Activated CD4-positive, alpha-beta T cell treated with anti-CD3 and anti-CD28 coated beads, Interleukin-2, amount 50 U/mL, for 48 hours (primary cell): ENCODE measurements around the gene ARF3.

Experiments used
- DNase-seq, 2 experiments: peaks; one replicate each; pipeline ENCODE4 v3.0.0-alpha.2; 2020

The ARF3 gene

DNA sequence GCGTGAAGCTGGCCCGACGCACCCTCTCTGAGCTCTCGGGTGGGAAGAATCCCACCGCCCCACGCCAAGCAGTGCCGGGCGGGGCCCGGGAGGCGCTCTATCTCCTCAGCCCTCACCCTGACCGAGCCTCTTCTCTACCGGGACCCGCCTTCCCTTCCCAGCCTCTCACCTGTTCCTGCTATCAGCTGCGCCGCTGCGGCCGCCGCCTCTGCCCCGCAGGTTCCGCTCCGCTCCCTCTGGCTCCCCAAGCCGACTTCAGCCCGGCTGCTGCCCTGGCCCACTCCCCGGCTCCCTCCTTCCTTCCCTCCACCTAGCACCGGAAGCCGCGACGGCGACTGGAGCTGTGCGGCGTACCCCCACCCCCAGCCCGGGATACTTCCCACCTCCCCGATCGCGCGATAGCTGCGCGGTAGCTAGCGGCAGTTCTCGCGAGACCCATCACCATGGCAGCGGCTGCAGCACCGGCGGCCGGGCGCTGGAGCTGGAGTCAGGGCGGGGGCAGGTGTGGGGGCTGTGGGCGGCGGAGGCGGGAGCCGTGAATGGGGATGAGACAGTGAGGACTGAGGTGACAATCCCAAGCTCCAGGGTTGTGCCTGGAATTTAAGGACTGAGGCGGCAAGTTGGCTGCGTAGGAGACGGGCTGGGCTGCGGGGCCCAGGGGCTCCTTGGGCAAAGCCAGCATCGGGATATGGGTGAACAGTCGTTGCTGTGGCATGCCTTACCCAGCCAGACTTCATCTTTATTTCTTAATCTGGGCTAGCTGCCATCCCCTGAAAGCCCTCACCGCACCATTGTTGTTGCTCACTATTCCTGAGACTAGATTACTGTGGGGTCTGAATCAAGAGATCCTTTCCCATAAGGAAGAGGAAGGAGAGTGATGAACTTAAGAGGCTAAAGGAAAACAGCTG lies at the start of gene ARF3:
Gene ARF3 (minus strand): TSS at position 347 of the 908 bp plus-strand sequence. CDS start 16,392 bp downstream, outside the sequence.
- DNase-seq, result peak; percentile 92 to 93

DNA sequence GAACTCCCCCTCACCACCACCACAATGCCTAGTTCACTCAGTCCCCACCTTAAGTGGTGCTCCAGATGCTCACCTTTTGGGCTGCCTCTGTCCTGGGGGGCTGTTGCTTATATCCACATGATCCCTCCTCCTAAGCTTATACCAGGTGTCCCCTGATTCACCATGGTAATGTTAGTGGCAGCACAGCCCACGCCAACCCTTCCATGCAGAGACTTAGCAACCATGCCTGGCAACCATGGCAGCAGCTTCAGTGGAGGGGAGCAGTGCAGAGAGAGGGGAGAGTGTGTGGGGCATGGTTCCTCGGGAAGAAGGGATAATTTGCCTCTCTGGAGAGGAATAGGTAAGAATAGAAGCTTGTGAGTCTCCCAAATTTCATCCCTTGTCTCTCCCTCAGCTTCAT lies 43.1 kb upstream of the ARF3 start:
- DNase-seq, result no peak

GRCh38 chr12:48999371-49000131 lies 42.3 kb upstream of the ARF3 start, which contains the start of gene DDN:
Gene DDN, minus strand, starts transcription at chr12:48999375. Its CDS starts 88 bp downstream, at chr12:48999287.
- peak; percentile 46 to 51 for DNase-seq

- peak; percentile 24 to 36 for DNase-seq
Observed at GRCh38 chr12:48998497-48999353, 41.4 kb upstream of the ARF3 start.

GRCh38 chr12:48997719-48998496 lies 40.6 kb upstream of the ARF3 start:
- peak; percentile 18 to 48 for DNase-seq

- peak; percentile 76 to 82 for DNase-seq
Observed at GRCh38 chr12:48996794-48997718, 39.8 kb upstream of the ARF3 start.

DNA sequence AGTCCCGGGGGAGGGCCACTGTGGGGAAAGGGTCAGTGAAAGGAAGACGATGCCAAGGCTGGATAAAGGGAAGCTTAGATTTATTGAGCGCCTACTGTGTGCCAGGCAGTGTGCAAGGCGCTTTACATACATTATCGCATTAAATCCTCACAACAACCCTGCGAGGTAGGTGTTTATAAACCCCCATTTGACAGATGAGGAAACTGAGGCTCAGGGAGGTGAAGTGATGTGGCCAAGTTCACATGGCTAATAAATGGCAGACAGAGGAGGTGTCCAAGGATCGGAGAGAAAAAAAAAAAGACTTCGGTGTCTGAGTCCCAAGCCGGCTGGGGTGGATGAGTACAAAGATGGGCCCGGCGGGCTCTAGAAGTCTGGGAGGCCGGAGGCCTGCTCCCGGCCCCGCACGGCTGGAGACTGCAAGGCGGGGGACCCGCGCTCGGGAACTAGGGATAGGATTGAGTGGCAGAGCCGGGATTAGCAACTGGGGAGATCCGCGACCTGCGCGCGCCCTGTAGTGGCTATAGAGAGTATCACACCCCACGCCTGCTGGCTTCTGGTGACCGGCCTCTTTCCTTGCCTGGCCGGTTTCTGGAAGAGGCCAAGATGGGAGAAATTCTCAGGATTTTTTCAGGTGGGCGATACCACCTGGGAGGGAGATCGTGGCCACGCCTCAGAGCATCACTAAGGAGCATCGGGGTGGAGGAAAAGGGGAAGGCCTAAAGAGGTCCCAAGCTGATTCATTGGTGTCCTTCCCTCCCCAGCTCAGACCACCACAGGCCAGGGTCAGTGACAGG lies 38.0 kb upstream of the ARF3 start:
- peak; percentile 62 to 69 for DNase-seq

GRCh38 chr12:48994224-48995085 lies 37.2 kb upstream of the ARF3 start:
- DNase-seq, result no peak

GRCh38 chr12:48993787-48994186 lies 36.5 kb upstream of the ARF3 start:
- DNase-seq, result no peak

DNA sequence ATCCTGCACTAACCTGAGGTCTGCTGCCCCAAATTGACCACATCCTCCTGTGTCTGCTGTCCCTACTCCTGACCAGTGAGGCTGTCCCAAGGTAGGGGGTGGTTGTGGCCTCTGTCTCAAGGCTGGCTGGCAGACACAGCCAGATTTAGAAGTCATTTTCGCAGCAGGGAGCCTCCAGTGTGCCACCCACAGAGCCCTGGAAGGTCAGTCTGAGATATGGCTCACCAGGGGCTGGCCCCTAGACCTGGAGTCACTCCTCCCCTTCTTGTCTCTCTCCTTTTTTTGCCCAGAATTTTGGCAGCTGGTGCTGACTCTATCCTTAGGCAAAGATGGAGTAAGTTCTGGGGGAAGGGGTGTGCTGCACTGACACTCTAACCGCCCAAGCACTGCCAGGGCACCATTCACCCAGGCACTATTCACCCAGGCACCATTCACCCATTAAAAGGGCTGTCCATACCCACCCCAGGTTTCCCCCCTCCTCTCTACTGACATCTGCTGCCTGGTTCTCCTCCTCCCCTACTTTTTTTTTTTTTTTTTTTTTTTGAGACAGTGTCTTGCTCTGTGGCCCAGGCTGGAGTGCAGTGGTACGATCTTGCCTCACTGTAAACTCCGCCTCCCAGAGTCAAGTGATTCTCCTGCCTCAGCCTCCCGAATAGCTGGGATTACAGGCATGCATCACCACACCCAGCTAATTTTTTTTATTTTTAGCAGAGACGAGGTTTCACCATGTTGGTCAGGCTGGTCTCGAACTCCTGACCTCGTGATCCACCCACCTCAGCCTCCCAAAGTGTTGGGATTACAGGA lies 34.2 kb upstream of the ARF3 start:
- DNase-seq, result no peak

GRCh38 chr12:48990552-48990951 lies 33.3 kb upstream of the ARF3 start:
- no peak for DNase-seq

DNA sequence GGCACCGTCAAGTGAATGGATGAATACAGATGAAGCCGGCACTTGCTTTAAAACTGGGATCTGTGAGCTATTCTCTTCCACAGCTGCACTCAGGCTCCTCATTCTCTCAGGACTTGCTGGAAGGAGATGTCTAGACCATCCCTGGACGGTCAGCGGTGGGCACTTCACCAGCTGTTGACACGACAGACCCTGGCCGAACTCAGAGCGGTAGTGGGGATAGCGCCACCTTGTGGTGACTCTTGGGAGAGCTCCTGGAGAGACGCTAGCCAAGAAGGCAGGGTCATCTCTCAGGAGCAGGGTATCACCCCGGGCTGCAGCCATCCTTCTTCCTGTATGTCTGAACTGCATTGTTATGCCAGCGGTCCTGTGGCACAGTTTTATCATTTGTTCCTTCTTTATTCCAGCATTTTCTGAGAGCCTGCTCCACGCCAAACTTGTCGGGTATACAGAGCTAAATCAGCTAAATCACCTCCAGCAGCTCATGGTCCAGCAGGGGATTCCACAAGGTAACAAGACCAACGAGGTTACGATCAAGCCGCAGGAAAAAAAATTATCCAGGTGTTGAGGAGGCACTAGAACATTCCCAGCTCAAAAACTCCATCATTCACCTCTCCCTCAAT lies 30.9 kb upstream of the ARF3 start:
- DNase-seq, result peak; percentile 82 to 86

GRCh38 chr12:48986720-48987291 lies 29.5 kb upstream of the ARF3 start:
- no peak for DNase-seq

- no peak for DNase-seq
Observed at GRCh38 chr12:48985901-48986300, 28.6 kb upstream of the ARF3 start.

GRCh38 chr12:48985475-48985897 lies 28.2 kb upstream of the ARF3 start:
- no peak for DNase-seq

DNA sequence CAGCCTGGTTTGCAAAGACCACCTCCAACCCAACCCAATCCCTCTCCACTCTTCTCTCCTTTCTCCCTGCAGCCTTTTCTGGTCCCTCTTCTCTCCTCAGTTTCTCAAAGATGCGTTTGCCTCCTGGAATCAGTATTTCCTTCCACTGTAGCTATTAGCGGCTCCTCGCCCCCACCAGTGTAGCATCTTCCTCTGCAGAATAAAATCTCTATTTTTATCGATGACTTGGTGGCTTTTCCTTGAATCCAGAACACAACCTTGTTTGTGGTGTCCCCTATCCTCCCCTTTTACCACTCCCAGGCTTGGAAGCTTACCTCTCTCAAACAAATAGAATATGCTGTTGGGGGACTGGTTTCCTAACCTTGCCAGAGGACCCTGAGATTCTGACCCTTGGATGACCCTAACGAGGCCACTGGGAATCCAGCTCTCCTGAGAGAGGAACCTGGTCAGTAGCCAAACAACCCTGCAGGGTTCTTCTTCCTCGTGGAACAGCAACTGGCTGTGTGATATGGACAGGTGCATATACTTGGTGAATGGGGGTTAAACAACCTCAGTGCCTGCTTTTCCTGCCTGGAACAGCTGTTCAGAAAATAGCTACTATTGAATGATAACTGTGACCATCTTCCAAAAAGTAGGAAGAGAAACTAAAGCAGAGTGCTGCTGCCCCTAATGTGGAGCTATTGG lies 25.3 kb upstream of the ARF3 start:
- DNase-seq, result no peak

DNA sequence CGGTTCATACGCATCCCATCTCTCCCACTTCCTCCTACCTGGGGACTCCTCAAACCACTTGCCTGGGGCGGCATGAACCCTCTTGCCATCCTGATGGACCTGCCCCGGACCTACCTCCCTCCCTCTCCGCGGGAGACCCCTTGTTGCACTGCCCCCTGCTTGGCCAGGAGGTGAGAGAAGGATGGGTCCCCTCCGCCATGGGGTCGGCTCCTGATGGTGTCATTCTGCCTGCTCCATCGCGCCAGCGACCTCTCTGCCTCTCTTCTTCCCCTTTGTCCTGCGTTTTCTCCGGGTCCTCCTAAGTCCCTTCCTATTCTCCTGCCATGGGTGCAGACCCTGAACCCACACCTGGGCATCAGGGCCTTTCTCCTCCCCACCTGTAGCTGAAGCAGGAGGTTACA lies 24.5 kb upstream of the ARF3 start:
- no peak for DNase-seq
